Epidermal melanocyte (primary cell): ENCODE results near the gene ESPNL.

Experiments used
- DNase-seq: peaks from one replicate; pipeline ENCODE4 v3.0.0; 2011; ENCODE audit warnings: low spot score; ENCODE audit not compliant: insufficient read length

The ESPNL gene

GRCh38 chr2:238128061-238128440 lies 27.9 kb downstream of the ESPNL start:
- no peak for DNase-seq

GRCh38 chr2:238128534-238129001 lies 28.4 kb downstream of the ESPNL start:
- no peak for DNase-seq

GRCh38 chr2:238129166-238130010 lies 29.2 kb downstream of the ESPNL start:
- DNase-seq = no peak

GRCh38 chr2:238130111-238130695 lies 30.1 kb downstream of the ESPNL start:
- no peak for DNase-seq

GRCh38 chr2:238130696-238131628 lies 30.8 kb downstream of the ESPNL start:
- no peak for DNase-seq

GRCh38 chr2:238131761-238132462 lies 31.8 kb downstream of the ESPNL start:
- DNase-seq = no peak

- DNase-seq = no peak
These were observed 32.6 kb downstream of the ESPNL start for GRCh38 chr2:238132463-238133450.

- DNase-seq = no peak
These were observed 33.6 kb downstream of the ESPNL start for GRCh38 chr2:238133499-238134392.

GRCh38 chr2:238134393-238134785 lies 34.2 kb downstream of the ESPNL start:
- DNase-seq = no peak

GRCh38 chr2:238135601-238136150 lies 35.5 kb downstream of the ESPNL start:
- DNase-seq = no peak

GRCh38 chr2:238136820-238137537 lies 36.8 kb downstream of the ESPNL start:
- no peak for DNase-seq

- DNase-seq = no peak
These were observed 37.7 kb downstream of the ESPNL start for GRCh38 chr2:238137885-238138284.

- no peak for DNase-seq
These were observed 38.4 kb downstream of the ESPNL start, which contains the start of gene KLHL30 for GRCh38 chr2:238138331-238139195. KLHL30 (plus strand) TSS chr2:238138668; CDS start chr2:238140755, 2,087 bp downstream.

- no peak for DNase-seq
These were observed 39.3 kb downstream of the ESPNL start for GRCh38 chr2:238139196-238140039.

GRCh38 chr2:238140040-238140439 lies 39.9 kb downstream of the ESPNL start:
- DNase-seq = no peak
